Colonic mucosa (tissue), 4 donors: ENCODE measurements around the gene M6PR. TPM values are rescaled to one million over a fixed set of nuclear protein-coding genes. Genes with fewer than 3 reads are reported as not detected.
"Not testable (repeated sequence)": the region's sequence is repeated elsewhere in the genome, so short reads cannot be mapped to it uniquely, and the experiment has no call there.

Source experiments
- DNase-seq: peaks from one replicate; pipeline ENCODE4 v3.0.0-alpha.2; 2020
- H3K27ac ChIP-seq: fragments of 200-600 bp; one replicate; pipeline ENCODE4 v1.8.0; 2021
- H3K27me3 ChIP-seq: fragments of 200-600 bp; one replicate; pipeline ENCODE4 v1.8.0; 2021
- H3K36me3 ChIP-seq: fragments of 200-600 bp; one replicate; pipeline ENCODE4 v1.8.0; 2021
- H3K4me1 ChIP-seq: fragments of 200-600 bp; one replicate; pipeline ENCODE4 v1.8.0; 2021; ENCODE audit warnings: mild to moderate bottlenecking
- H3K4me3 ChIP-seq: fragments of 200-600 bp; one replicate; pipeline ENCODE4 v1.8.0; 2021
- H3K9ac ChIP-seq, 2 donors: one replicate each; pipeline ENCODE4 v1.7.0; 2013; ENCODE audit warnings: control low read depth in 2 of 2, low read depth in 2 of 2, low read length in 2 of 2
- H3K9me3 ChIP-seq: fragments of 200-600 bp; one replicate; pipeline ENCODE4 v1.8.0; 2021
- CTCF ChIP-seq: fragments of 200-600 bp; IDR thresholded peaks from one replicate; pipeline ENCODE4 v1.8.0; 2022; ENCODE audit warnings: antibody characterized with exemption, mild to moderate bottlenecking
- intact Hi-C: fragments of 100-400 bp; cut with DNase I; formaldehyde crosslinking; loops from one replicate; pipeline ENCODE4 v1.14.1; 2022
- total RNA-seq, 2 donors: library from RNA; stranded (reverse); fragmentation: NEBNext Ultra II Directional in 1 of 2; extraction: Animal tissue kit (Norgen Biotek cat#: 25700) in 1 of 2; gene quantifications; one replicate each; pipeline ENCODE4 v1.2.1, GENCODE V29; 2021
- donor health status: healthy.
- donor health status: DM: no; HTN: no; CAD: no.
- donor health status: DM: no; HTN: no; CAD: no.

Gene M6PR
- total RNA-seq, 2 donors from 2014 or later = 84.3 to 122 TPM

GRCh38 chr12:8946733-8947132, 2.7 kb downstream of the M6PR start:
- intact Hi-C loops = no loop called here
- Histone ChIP-seq H3K4me1 (peaks cover 8% of the 10 kb centered on the region), H3K36me3 (peaks cover 6% of the 10 kb centered on the region), H3K27ac (no peak overlapping the region), H3K27me3 (no peaks in the 10 kb centered on the region), H3K9ac (no peak overlapping the region), H3K4me3 (no peak overlapping the region), H3K9me3 (no peaks in the 10 kb centered on the region)
- DNase-seq = no peak
- TF ChIP-seq CTCF = no peak

- peaks cover 6% of the 10 kb centered on the region for H3K36me3 ChIP-seq
- intact Hi-C loops = no loop called here
Observed at GRCh38 chr12:8943565-8944186, 5.8 kb downstream of the M6PR start.

GRCh38 chr12:8941691-8942478, 7.6 kb downstream of the M6PR start:
- Histone ChIP-seq H3K27me3 (no peaks in the 10 kb centered on the region), H3K27ac (no peak overlapping the region), H3K9me3 (no peaks in the 10 kb centered on the region), H3K4me1 (no peaks in the 10 kb centered on the region), H3K9ac (no peak overlapping the region), H3K36me3 (peaks cover 6% of the 10 kb centered on the region), H3K4me3 (no peak overlapping the region)
- no peak for DNase-seq
- intact Hi-C loops = no loop called here
- TF ChIP-seq CTCF = no peak

More at GRCh38 chr12:8943565-8944186, 5.8 kb downstream of the M6PR start:
- Histone ChIP-seq H3K9me3 (no peaks in the 10 kb centered on the region), H3K27ac (no peak overlapping the region), H3K9ac (no peak overlapping the region), H3K4me1 (peaks cover 8% of the 10 kb centered on the region), H3K27me3 (no peaks in the 10 kb centered on the region), H3K4me3 (no peak overlapping the region)
- no peak for TF ChIP-seq CTCF
- no peak for DNase-seq

- H3K4me1 ChIP-seq, H3K9me3 ChIP-seq, H3K27me3 ChIP-seq, H3K4me3 ChIP-seq, H3K9ac ChIP-seq, H3K27ac ChIP-seq, H3K36me3 ChIP-seq, DNase-seq, intact Hi-C loops: not testable (repeated sequence)
Observed at GRCh38 chr12:8937842-8938442, 11.5 kb downstream of the M6PR start.

GRCh38 chr12:8936735-8937134, 12.7 kb downstream of the M6PR start:
- H3K27ac ChIP-seq = no peak overlapping the region
- no peak overlapping the region for H3K4me3 ChIP-seq
- no peaks in the 10 kb centered on the region for H3K4me1 ChIP-seq
- no peak for TF ChIP-seq CTCF
- DNase-seq = no peak
- no peaks in the 10 kb centered on the region for H3K27me3 ChIP-seq
- intact Hi-C loops = no loop called here
- H3K36me3 ChIP-seq = no peaks in the 10 kb centered on the region
- H3K9me3 ChIP-seq = no peaks in the 10 kb centered on the region
- H3K9ac ChIP-seq = no peak overlapping the region

- H3K27me3 ChIP-seq, H3K27ac ChIP-seq, H3K36me3 ChIP-seq, H3K9ac ChIP-seq, H3K4me3 ChIP-seq, DNase-seq, intact Hi-C loops, H3K9me3 ChIP-seq, H3K4me1 ChIP-seq: not testable (repeated sequence)
Observed at GRCh38 chr12:8934080-8934479, 15.4 kb downstream of the M6PR start.

DNA sequence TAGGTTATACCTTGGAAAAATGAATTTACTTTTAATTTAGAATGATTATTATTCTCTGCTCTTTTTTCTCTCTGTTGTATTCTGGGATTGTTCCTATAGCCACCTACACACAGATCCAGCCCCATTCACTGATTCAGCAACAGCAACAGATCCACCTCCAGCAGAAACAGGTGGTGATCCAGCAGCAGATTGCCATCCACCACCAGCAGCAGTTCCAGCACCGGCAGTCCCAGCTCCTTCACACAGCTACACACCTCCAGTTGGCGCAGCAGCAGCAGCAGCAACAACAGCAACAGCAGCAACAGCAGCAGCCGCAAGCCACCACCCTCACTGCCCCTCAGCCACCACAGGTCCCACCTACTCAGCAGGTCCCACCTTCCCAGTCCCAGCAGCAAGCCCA, 17.0 kb downstream of the M6PR start:
- H3K4me1 ChIP-seq, H3K9ac ChIP-seq, H3K27me3 ChIP-seq, H3K4me3 ChIP-seq, H3K9me3 ChIP-seq, intact Hi-C loops, H3K36me3 ChIP-seq, DNase-seq, H3K27ac ChIP-seq: not testable (repeated sequence)

DNA sequence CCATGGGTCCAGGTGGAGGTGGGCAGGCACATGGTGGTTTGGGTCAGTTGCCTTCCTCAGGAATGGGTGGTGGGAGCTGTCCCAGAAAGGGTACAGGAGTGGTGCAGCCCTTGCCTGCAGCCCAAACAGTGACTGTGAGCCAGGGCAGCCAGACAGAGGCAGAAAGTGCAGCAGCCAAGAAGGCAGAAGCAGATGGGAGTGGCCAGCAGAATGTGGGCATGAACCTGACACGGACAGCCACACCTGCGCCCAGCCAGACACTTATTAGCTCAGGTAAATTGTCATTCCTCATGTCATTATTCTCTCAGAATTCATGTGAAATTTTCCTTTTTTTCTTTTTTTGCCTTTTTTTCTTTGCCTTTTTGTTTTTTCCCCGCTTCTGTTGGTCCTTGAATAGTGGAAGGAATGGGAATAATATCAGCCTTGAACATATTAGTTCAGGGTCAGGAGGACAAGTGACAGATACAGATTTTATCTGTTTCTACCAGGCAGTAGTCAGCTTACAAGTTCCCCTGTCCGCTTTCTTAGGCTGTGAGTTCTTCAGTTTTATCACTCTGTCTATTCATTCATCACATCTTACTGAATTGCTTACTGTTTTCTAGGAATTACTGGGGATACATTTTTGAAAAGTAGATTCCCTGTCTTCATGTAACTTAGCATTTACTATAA, 18.7 kb downstream of the M6PR start:
- H3K27me3 ChIP-seq, H3K9ac ChIP-seq, H3K4me1 ChIP-seq, H3K36me3 ChIP-seq, H3K4me3 ChIP-seq, H3K27ac ChIP-seq, DNase-seq, H3K9me3 ChIP-seq, intact Hi-C loops: not testable (repeated sequence)
